Measurements from ENCODE around the gene SCAND1.
A peak's percentile ranks its signal among the peaks of the same experiment; 100 is the strongest.
"Not testable (repeated sequence)": the region's sequence is repeated elsewhere in the genome, so short reads cannot be mapped to it uniquely, and the experiment has no call there.

Gene SCAND1

GRCh38 chr20:35963878-35964277 lies 9.6 kb upstream of the SCAND1 start:
- Histone ChIP-seq H3K27ac (ENCODE audit: low read depth, low read length, poor library complexity, severe bottlenecking) (no peak overlapping the region), H3K4me3 (ENCODE audit: low read depth, low read length, poor library complexity, severe bottlenecking) (no peak overlapping the region), H2AFZ (ENCODE audit: low read length) (no peak overlapping the region), H4K20me1 (ENCODE audit: insufficient read depth, low read length) (no peaks in the 10 kb centered on the region), H3K4me2 (ENCODE audit: low read length) (no peak overlapping the region), H3K79me2 (ENCODE audit: insufficient read depth, low read length) (no peaks in the 10 kb centered on the region), H3K9me3 (ENCODE audit: low read length) (peaks cover 3% of the 10 kb centered on the region; the same call in 1 of the 2 replicates), H3K27me3 (ENCODE audit: insufficient read depth, low read length) (no peaks in the 10 kb centered on the region; the same call in 1 of the 2 replicates), H3K4me1 (ENCODE audit: insufficient read depth, low read length, severe bottlenecking) (no peaks in the 10 kb centered on the region), H3K9me2 (ENCODE audit: low read depth, low read length) (no peaks in the 10 kb centered on the region), H3F3A (ENCODE audit: insufficient read depth, low read length) (no peaks in the 10 kb centered on the region), H3K36me3 (ENCODE audit: insufficient read depth, low read length) (no peaks in the 10 kb centered on the region), H3K9ac (ENCODE audit: low read length) (no peak overlapping the region)
- TF ChIP-seq, protein P1, sequence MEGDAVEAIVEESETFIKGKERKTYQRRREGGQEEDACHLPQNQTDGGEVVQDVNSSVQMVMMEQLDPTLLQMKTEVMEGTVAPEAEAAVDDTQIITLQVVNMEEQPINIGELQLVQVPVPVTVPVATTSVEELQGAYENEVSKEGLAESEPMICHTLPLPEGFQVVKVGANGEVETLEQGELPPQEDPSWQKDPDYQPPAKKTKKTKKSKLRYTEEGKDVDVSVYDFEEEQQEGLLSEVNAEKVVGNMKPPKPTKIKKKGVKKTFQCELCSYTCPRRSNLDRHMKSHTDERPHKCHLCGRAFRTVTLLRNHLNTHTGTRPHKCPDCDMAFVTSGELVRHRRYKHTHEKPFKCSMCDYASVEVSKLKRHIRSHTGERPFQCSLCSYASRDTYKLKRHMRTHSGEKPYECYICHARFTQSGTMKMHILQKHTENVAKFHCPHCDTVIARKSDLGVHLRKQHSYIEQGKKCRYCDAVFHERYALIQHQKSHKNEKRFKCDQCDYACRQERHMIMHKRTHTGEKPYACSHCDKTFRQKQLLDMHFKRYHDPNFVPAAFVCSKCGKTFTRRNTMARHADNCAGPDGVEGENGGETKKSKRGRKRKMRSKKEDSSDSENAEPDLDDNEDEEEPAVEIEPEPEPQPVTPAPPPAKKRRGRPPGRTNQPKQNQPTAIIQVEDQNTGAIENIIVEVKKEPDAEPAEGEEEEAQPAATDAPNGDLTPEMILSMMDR (IDR thresholded peaks at IDR 0.05; ENCODE audit: low read length), result no peak
- no peak for TF ChIP-seq EZH2 (IDR thresholded peaks at IDR 0.05; ENCODE audit: borderline replicate concordance, low read length)

DNA sequence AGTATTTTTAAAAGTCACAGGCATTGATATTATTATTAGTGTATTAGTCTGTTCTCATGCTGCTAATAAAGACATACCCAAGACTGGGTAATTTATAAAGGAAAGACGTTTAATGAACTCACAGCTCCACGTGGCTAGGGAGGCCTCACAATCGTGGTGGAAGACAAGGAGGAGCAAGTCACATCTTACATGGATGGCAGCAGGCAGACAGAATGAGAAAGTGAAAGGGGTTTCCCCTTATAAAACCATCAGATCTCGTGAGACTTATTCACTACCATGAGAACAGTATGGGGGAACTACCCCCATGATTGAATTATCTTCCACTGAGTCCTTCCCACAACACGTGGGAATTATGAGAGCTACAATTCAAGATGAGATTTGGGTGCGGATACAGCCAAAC lies 5.0 kb upstream of the SCAND1 start:
- H2AFZ ChIP-seq (ENCODE audit: low read length); H3K27me3 ChIP-seq (ENCODE audit: insufficient read depth, low read length); H3K4me3 ChIP-seq (ENCODE audit: low read depth, low read length, poor library complexity, severe bottlenecking); H3K9ac ChIP-seq (ENCODE audit: low read length); H3K4me2 ChIP-seq (ENCODE audit: low read length); H4K20me1 ChIP-seq (ENCODE audit: insufficient read depth, low read length); H3K4me1 ChIP-seq (ENCODE audit: insufficient read depth, low read length, severe bottlenecking); H3K79me2 ChIP-seq (ENCODE audit: insufficient read depth, low read length); H3K9me2 ChIP-seq (ENCODE audit: low read depth, low read length); H3K9me3 ChIP-seq (ENCODE audit: low read length); H3K36me3 ChIP-seq (ENCODE audit: insufficient read depth, low read length); H3F3A ChIP-seq (ENCODE audit: insufficient read depth, low read length); H3K27ac ChIP-seq (ENCODE audit: low read depth, low read length, poor library complexity, severe bottlenecking): not testable (repeated sequence)

GRCh38 chr20:35956616-35957015 lies 2.3 kb upstream of the SCAND1 start:
- H3K4me1 ChIP-seq (ENCODE audit: insufficient read depth, low read length, severe bottlenecking), result peaks cover 22% of the 10 kb centered on the region
- H3K4me3 ChIP-seq (ENCODE audit: low read depth, low read length, poor library complexity, severe bottlenecking), result no peak overlapping the region
- no peaks in the 10 kb centered on the region for H3F3A ChIP-seq (ENCODE audit: insufficient read depth, low read length)
- H3K9me3 ChIP-seq (ENCODE audit: low read length), result peaks cover 3% of the 10 kb centered on the region; the same call in 1 of the 2 replicates
- no peak overlapping the region for H2AFZ ChIP-seq (ENCODE audit: low read length)
- peaks cover 13% of the 10 kb centered on the region for H3K79me2 ChIP-seq (ENCODE audit: insufficient read depth, low read length)
- H3K9me2 ChIP-seq (ENCODE audit: low read depth, low read length), result no peaks in the 10 kb centered on the region
- peaks cover 6% of the 10 kb centered on the region; the same call in 1 of the 2 replicates for H3K36me3 ChIP-seq (ENCODE audit: insufficient read depth, low read length)
- H3K27ac ChIP-seq (ENCODE audit: low read depth, low read length, poor library complexity, severe bottlenecking), result no peak overlapping the region
- H3K9ac ChIP-seq (ENCODE audit: low read length), result no peak overlapping the region
- TF ChIP-seq EZH2 (IDR thresholded peaks at IDR 0.05; ENCODE audit: borderline replicate concordance, low read length), result no peak
- TF ChIP-seq, protein P1 (IDR thresholded peaks at IDR 0.05; ENCODE audit: low read length), result no peak
- H3K27me3 ChIP-seq (ENCODE audit: insufficient read depth, low read length), result no peaks in the 10 kb centered on the region; the same call in 1 of the 2 replicates
- H4K20me1 ChIP-seq (ENCODE audit: insufficient read depth, low read length), result no peaks in the 10 kb centered on the region
- no peak overlapping the region for H3K4me2 ChIP-seq (ENCODE audit: low read length)

DNA sequence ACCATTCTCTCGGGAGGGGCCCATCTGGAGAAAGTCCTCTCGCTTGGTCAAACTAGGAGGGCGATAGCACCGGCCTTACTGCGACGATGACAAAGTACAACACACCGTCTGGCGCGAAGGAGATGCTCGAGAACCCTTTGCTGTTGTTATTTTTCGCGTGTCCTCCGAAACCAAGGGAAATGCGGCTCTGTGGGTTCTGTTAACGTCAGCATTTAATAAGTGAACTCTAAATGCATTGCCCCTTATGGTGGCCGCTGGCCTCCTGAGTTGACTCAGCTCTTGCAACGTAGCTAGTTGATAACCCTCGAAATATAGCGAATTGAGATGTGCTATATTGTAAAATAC lies 577 bp upstream of the SCAND1 start:
- Histone ChIP-seq H3K9ac (ENCODE audit: low read length) (peak overlapping the region; percentile 75), H2AFZ (ENCODE audit: low read length) (no peak overlapping the region), H3K4me2 (ENCODE audit: low read length) (peak overlapping the region; percentile 82), H3K27ac (ENCODE audit: low read depth, low read length, poor library complexity, severe bottlenecking) (peak overlapping the region; percentile 70), H3K4me1 (ENCODE audit: insufficient read depth, low read length, severe bottlenecking) (peaks cover 22% of the 10 kb centered on the region), H4K20me1 (ENCODE audit: insufficient read depth, low read length) (no peaks in the 10 kb centered on the region), H3K9me3 (ENCODE audit: low read length) (peaks cover 3% of the 10 kb centered on the region; the same call in 1 of the 2 replicates), H3K79me2 (ENCODE audit: insufficient read depth, low read length) (peaks cover 13% of the 10 kb centered on the region), H3K36me3 (ENCODE audit: insufficient read depth, low read length) (peaks cover 6% of the 10 kb centered on the region; the same call in 1 of the 2 replicates), H3K4me3 (ENCODE audit: low read depth, low read length, poor library complexity, severe bottlenecking) (peak overlapping the region; percentile 94), H3F3A (ENCODE audit: insufficient read depth, low read length) (no peaks in the 10 kb centered on the region), H3K27me3 (ENCODE audit: insufficient read depth, low read length) (no peaks in the 10 kb centered on the region; the same call in 1 of the 2 replicates), H3K9me2 (ENCODE audit: low read depth, low read length) (no peaks in the 10 kb centered on the region)
- TF ChIP-seq, protein P1 (IDR thresholded peaks at IDR 0.05; ENCODE audit: low read length), result no peak
- TF ChIP-seq EZH2 (IDR thresholded peaks at IDR 0.05; ENCODE audit: borderline replicate concordance, low read length), result no peak

Data from OCI-LY1 (cell line).